Measurements from ENCODE around the gene PSD2. TPM values are rescaled to one million over a fixed set of nuclear protein-coding genes. Genes with fewer than 3 reads are reported as not detected.

The PSD2 gene
- total RNA-seq, 1 donor from 2014 or later = 0.15 TPM

DNA sequence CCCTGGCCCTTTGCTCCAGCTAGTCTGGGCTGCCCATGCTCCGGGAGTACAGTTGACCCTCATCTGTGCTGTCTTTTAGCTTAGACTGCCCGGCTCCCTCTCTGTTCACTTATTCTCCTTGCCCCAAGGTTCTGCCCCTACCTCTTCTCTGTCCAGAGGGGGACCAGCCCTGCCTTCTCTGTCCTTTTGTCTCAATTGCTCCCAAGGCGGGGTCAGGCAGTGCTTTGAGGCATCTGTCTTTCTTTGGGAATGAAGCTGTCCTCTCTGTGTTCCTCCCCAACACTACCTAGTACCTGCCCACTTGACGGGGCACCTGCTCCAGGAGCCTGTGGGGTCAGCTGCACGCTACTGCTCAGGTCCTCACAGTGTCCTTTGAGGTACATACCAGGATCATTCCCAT is 59.3 kb downstream of the PSD2 start:
- H3K27me3 Mint-ChIP-seq (ENCODE audit: unreplicated experiment) = peaks cover 9% of the 10 kb centered on the region
- peaks cover 12% of the 10 kb centered on the region for H3K4me1 Mint-ChIP-seq (ENCODE audit: unreplicated experiment)
- H3K9me3 Mint-ChIP-seq (ENCODE audit: unreplicated experiment) = no peaks in the 10 kb centered on the region
- no peaks in the 10 kb centered on the region for H3K36me3 Mint-ChIP-seq (ENCODE audit: low read depth, unreplicated experiment)
- no peak overlapping the region for H3K27ac Mint-ChIP-seq (ENCODE audit: unreplicated experiment)
- DNase-seq (ENCODE audit: low spot score) = no peak
- TF ChIP-seq, protein P1, sequence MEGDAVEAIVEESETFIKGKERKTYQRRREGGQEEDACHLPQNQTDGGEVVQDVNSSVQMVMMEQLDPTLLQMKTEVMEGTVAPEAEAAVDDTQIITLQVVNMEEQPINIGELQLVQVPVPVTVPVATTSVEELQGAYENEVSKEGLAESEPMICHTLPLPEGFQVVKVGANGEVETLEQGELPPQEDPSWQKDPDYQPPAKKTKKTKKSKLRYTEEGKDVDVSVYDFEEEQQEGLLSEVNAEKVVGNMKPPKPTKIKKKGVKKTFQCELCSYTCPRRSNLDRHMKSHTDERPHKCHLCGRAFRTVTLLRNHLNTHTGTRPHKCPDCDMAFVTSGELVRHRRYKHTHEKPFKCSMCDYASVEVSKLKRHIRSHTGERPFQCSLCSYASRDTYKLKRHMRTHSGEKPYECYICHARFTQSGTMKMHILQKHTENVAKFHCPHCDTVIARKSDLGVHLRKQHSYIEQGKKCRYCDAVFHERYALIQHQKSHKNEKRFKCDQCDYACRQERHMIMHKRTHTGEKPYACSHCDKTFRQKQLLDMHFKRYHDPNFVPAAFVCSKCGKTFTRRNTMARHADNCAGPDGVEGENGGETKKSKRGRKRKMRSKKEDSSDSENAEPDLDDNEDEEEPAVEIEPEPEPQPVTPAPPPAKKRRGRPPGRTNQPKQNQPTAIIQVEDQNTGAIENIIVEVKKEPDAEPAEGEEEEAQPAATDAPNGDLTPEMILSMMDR (IDR thresholded peaks at IDR 0.05; ENCODE audit: unreplicated experiment) = no peak
- no peak overlapping the region for H3K4me3 Mint-ChIP-seq (ENCODE audit: unreplicated experiment)

DNA sequence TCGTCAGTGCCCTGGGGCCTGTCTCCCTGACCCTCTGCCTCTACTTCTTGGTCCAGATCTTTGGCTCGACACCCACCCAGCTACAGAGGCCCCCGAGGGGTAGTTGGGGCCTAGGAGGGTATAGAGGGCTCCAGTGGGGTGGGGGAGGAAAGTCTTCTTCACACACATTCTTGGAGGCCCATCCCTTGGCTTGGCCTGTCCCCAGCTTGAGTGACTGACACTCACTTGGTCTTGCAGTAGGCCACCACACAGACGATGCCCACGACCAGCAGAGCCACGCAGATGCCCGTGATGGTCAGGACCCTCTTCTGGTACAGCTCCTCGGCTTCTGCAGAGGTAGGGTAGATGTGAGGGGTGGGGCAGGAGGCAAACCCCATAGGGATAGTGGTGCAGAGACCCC is 59.8 kb downstream of the PSD2 start:
- Mint-ChIP-seq H3K4me3 (ENCODE audit: unreplicated experiment) (no peak overlapping the region), H3K27me3 (ENCODE audit: unreplicated experiment) (peaks cover 9% of the 10 kb centered on the region), H3K27ac (ENCODE audit: unreplicated experiment) (no peak overlapping the region), H3K9me3 (ENCODE audit: unreplicated experiment) (no peaks in the 10 kb centered on the region), H3K36me3 (ENCODE audit: low read depth, unreplicated experiment) (no peaks in the 10 kb centered on the region), H3K4me1 (ENCODE audit: unreplicated experiment) (peaks cover 10% of the 10 kb centered on the region)
- no peak for DNase-seq (ENCODE audit: low spot score)
- TF ChIP-seq, protein P1 (IDR thresholded peaks at IDR 0.05; ENCODE audit: unreplicated experiment) = no peak

DNA sequence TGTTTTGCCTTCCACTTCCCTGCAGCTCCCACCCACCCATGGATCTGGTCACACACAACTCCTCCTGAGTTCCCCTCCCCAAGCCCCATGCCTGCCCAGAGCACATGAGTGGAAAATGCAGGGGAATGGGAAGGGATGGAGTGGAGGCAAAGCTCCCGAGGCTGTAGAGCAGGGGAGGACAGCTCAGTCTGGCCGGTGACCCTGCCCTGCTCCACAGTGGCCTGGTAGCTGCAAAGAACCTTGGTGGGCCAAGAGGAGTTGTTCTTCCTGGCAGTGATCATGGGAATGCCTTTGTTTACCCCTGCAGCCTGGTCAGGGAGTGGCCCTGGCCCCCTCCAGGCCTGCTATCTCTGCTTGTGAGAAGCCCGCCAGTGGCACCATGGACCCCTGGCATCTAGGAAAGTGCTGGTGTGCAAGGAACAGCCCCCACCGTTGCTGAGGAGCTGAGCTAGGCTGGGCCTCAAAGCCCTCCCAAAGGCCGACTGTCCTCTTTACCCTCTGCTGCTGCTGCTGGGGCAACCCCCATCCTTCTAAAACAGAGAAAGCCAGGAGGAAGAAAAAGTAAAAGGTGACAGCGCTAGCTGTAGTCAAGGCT is 60.4 kb downstream of the PSD2 start:
- H3K4me3 Mint-ChIP-seq (ENCODE audit: unreplicated experiment) = no peak overlapping the region

DNA sequence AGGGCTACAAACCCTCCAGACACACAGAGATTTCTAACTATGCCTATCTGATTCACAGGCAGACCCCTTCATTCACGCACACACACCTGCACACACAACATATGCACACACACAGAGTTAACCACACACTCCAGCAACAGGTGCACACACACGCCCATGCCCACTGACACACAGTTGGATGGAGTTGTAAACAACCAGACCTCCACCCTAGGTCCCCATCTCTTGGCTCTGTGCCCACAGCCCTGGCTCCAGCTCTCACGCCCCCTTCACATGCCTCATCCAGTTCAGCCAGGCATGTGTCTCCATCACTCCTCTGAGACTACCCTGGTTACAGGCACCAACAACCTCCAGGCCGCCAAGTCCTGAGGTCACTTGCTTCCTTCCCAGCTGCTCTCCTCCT is 61.1 kb downstream of the PSD2 start:
- H3K36me3 Mint-ChIP-seq (ENCODE audit: low read depth, unreplicated experiment) = no peaks in the 10 kb centered on the region
- no peak overlapping the region for H3K27ac Mint-ChIP-seq (ENCODE audit: unreplicated experiment)
- H3K27me3 Mint-ChIP-seq (ENCODE audit: unreplicated experiment) = peaks cover 9% of the 10 kb centered on the region
- DNase-seq (ENCODE audit: low spot score) = no peak
- peaks cover 10% of the 10 kb centered on the region for H3K4me1 Mint-ChIP-seq (ENCODE audit: unreplicated experiment)
- TF ChIP-seq, protein P1 (IDR thresholded peaks at IDR 0.05; ENCODE audit: unreplicated experiment) = no peak
- no peaks in the 10 kb centered on the region for H3K9me3 Mint-ChIP-seq (ENCODE audit: unreplicated experiment)
- H3K4me3 Mint-ChIP-seq (ENCODE audit: unreplicated experiment) = no peak overlapping the region

More for the DNA sequence above, 60.4 kb downstream of the PSD2 start:
- TF ChIP-seq, protein P1 (IDR thresholded peaks at IDR 0.05; ENCODE audit: unreplicated experiment) = no peak
- no peak for DNase-seq (ENCODE audit: low spot score)
- H3K36me3 Mint-ChIP-seq (ENCODE audit: low read depth, unreplicated experiment) = no peaks in the 10 kb centered on the region
- H3K27ac Mint-ChIP-seq (ENCODE audit: unreplicated experiment) = no peak overlapping the region
- no peaks in the 10 kb centered on the region for H3K9me3 Mint-ChIP-seq (ENCODE audit: unreplicated experiment)
- peaks cover 9% of the 10 kb centered on the region for H3K27me3 Mint-ChIP-seq (ENCODE audit: unreplicated experiment)
- peaks cover 10% of the 10 kb centered on the region for H3K4me1 Mint-ChIP-seq (ENCODE audit: unreplicated experiment)

DNA sequence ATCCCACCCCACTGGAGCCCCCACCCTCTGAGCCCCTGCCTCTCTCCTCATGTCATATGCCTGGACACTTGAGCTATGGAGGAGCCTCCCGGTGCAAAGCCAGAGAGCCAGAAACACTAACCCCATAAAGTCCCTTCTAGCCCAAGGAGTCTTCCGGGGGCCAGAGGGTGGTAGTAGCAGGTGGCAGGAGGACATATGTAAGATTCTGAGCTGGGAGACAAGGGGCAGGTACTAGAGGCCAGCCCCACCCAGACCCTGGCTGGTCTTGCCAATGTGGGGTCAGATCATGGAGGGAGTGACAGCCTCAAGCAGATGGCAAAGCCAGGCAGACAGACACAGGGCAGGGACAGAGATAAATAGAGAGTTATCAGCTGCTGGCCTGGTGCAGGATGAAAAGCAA is 63.4 kb downstream of the PSD2 start:
- no peaks in the 10 kb centered on the region for H3K36me3 Mint-ChIP-seq (ENCODE audit: low read depth, unreplicated experiment)
- H3K27me3 Mint-ChIP-seq (ENCODE audit: unreplicated experiment) = peaks cover 5% of the 10 kb centered on the region
- no peak overlapping the region for H3K4me3 Mint-ChIP-seq (ENCODE audit: unreplicated experiment)
- no peak for DNase-seq (ENCODE audit: low spot score)
- peaks cover 2% of the 10 kb centered on the region for H3K4me1 Mint-ChIP-seq (ENCODE audit: unreplicated experiment)
- no peak overlapping the region for H3K27ac Mint-ChIP-seq (ENCODE audit: unreplicated experiment)
- no peaks in the 10 kb centered on the region for H3K9me3 Mint-ChIP-seq (ENCODE audit: unreplicated experiment)
- TF ChIP-seq, protein P1 (IDR thresholded peaks at IDR 0.05; ENCODE audit: unreplicated experiment) = no peak

Measured in endothelial cell (in vitro differentiated cells).